OCI-LY1 (cell line): ENCODE data around the gene DCST2.

ENCODE experiments used
- H2AFZ ChIP-seq: fragments of 200-600 bp; sonication (generic), shearing (Covaris generic); 2 replicates; pipeline ENCODE4 v1.6.0; 2014; ENCODE audit warnings: antibody characterized with exemption, mild to moderate bottlenecking, low read length
- H3F3A ChIP-seq: fragments of 200-600 bp; sonication (generic), shearing (Covaris generic); 2 replicates; pipeline ENCODE4 v1.6.0; 2014; ENCODE audit warnings: mild to moderate bottlenecking, antibody characterized with exemption, low read length, moderate library complexity; ENCODE audit not compliant: insufficient read depth
- H3K27ac ChIP-seq: fragments of 200-600 bp; sonication (generic); 2 replicates; pipeline ENCODE4 v1.5.1; 2014; ENCODE audit warnings: low read length, mixed run types, mild to moderate bottlenecking, low read depth; ENCODE audit not compliant: poor library complexity, severe bottlenecking
- H3K27me3 ChIP-seq: fragments of 200-600 bp; sonication (generic); 2 replicates; pipeline ENCODE4 v1.6.0; 2014; ENCODE audit warnings: antibody characterized with exemption, mild to moderate bottlenecking, low read length, moderate library complexity; ENCODE audit not compliant: insufficient read depth
- H3K36me3 ChIP-seq: fragments of 200-600 bp; sonication (generic); 2 replicates; pipeline ENCODE4 v1.6.1; 2014; ENCODE audit warnings: mild to moderate bottlenecking, antibody characterized with exemption, low read length, moderate library complexity, mixed read lengths; ENCODE audit not compliant: insufficient read depth
- H3K4me1 ChIP-seq: fragments of 200-600 bp; sonication (generic); 2 replicates; pipeline ENCODE4 v1.5.1; 2014; ENCODE audit warnings: mild to moderate bottlenecking, low read length, moderate library complexity; ENCODE audit not compliant: insufficient read depth, severe bottlenecking
- H3K4me2 ChIP-seq: fragments of 200-600 bp; sonication (generic), shearing (Covaris generic); 2 replicates; pipeline ENCODE4 v1.6.1; 2014; ENCODE audit warnings: low read length
- H3K4me3 ChIP-seq: fragments of 200-600 bp; sonication (generic); 2 replicates; pipeline ENCODE4 v1.5.1; 2014; ENCODE audit warnings: low read length, low read depth, mild to moderate bottlenecking, mixed read lengths; ENCODE audit not compliant: poor library complexity, severe bottlenecking
- H3K79me2 ChIP-seq: fragments of 200-600 bp; shearing (Covaris generic); 2 replicates; pipeline ENCODE4 v1.6.1; 2016; ENCODE audit warnings: mixed run types, low read length, mixed read lengths; ENCODE audit not compliant: insufficient read depth
- H3K9ac ChIP-seq: fragments of 200-600 bp; sonication (generic), shearing (Covaris generic); 2 replicates; pipeline ENCODE4 v1.6.1; 2014; ENCODE audit warnings: mild to moderate bottlenecking, low read length, mixed read lengths
- H3K9me2 ChIP-seq: fragments of 200-600 bp; sonication (generic), shearing (Covaris generic); 2 replicates; pipeline ENCODE4 v1.6.1; 2014; ENCODE audit warnings: low read depth, mild to moderate bottlenecking, low read length, mixed read lengths
- H3K9me3 ChIP-seq: fragments of 200-600 bp; shearing (Covaris generic); 2 replicates; pipeline ENCODE4 v1.6.1; 2014; ENCODE audit warnings: low read length, mixed read lengths
- H4K20me1 ChIP-seq: fragments of 200-600 bp; sonication (generic), shearing (Covaris generic); 2 replicates; pipeline ENCODE4 v1.6.0; 2016; ENCODE audit warnings: mild to moderate bottlenecking, low read length; ENCODE audit not compliant: insufficient read depth
- CTCF ChIP-seq: fragments of 200-600 bp; sonication (generic), shearing (Covaris generic); IDR thresholded peaks from 2 replicates; pipeline ENCODE4 v1.5.1; 2017; ENCODE audit warnings: mild to moderate bottlenecking, antibody characterized with exemption, low read length, moderate library complexity, mixed read lengths
- EZH2 ChIP-seq: fragments of 200-600 bp; sonication (generic), shearing (Covaris generic); IDR thresholded peaks from 2 replicates; pipeline ENCODE4 v1.8.0; 2017; ENCODE audit warnings: borderline replicate concordance, mixed run types, mild to moderate bottlenecking, antibody characterized with exemption, low read length, moderate library complexity, mixed read lengths

Gene DCST2

GRCh38 chr1:155000411-155000725 lies 33.2 kb downstream of the DCST2 start:
- no peaks in the 10 kb centered on the region for H3K27me3 ChIP-seq
- peak overlapping the region; percentile 72 for H3K4me3 ChIP-seq
- no peaks in the 10 kb centered on the region for H3F3A ChIP-seq
- H4K20me1 ChIP-seq = no peaks in the 10 kb centered on the region
- no peaks in the 10 kb centered on the region for H3K79me2 ChIP-seq
- H3K36me3 ChIP-seq = no peaks in the 10 kb centered on the region
- no peaks in the 10 kb centered on the region for H3K9me2 ChIP-seq
- peak overlapping the region; percentile 87 for H3K4me2 ChIP-seq
- no peak for TF ChIP-seq CTCF
- TF ChIP-seq EZH2 = no peak
- H3K4me1 ChIP-seq = peaks cover 37% of the 10 kb centered on the region
- peak overlapping the region; percentile 60 for H3K9ac ChIP-seq
- peak overlapping the region; percentile 91 for H3K27ac ChIP-seq
- H2AFZ ChIP-seq = no peak overlapping the region
- no peaks in the 10 kb centered on the region for H3K9me3 ChIP-seq

- Histone ChIP-seq H2AFZ (no peak overlapping the region), H3K27ac (peak overlapping the region; percentile 91), H3K4me3 (peak overlapping the region; percentile 58)
Measured at GRCh38 chr1:154999571-155000410, 33.8 kb downstream of the DCST2 start.

GRCh38 chr1:154998818-154999570 lies 34.6 kb downstream of the DCST2 start:
- TF ChIP-seq EZH2 (no peak), CTCF (peak; percentile 99)
- Histone ChIP-seq H3K79me2 (no peaks in the 10 kb centered on the region), H3K4me2 (peak overlapping the region; percentile 87), H3K36me3 (no peaks in the 10 kb centered on the region), H3F3A (no peaks in the 10 kb centered on the region), H4K20me1 (no peaks in the 10 kb centered on the region), H2AFZ (no peak overlapping the region), H3K9ac (peak overlapping the region; percentile 60; the same call in 1 of the 2 replicates), H3K27ac (peak overlapping the region; percentile 91), H3K9me3 (no peaks in the 10 kb centered on the region), H3K27me3 (no peaks in the 10 kb centered on the region), H3K9me2 (no peaks in the 10 kb centered on the region), H3K4me3 (peak overlapping the region; percentile 58), H3K4me1 (peaks cover 32% of the 10 kb centered on the region)

More at GRCh38 chr1:154999571-155000410, 33.8 kb downstream of the DCST2 start:
- Histone ChIP-seq H3K79me2 (no peaks in the 10 kb centered on the region), H3K4me1 (peaks cover 32% of the 10 kb centered on the region), H3K4me2 (peak overlapping the region; percentile 87), H3K9me3 (no peaks in the 10 kb centered on the region), H3K9me2 (no peaks in the 10 kb centered on the region), H3K27me3 (no peaks in the 10 kb centered on the region), H4K20me1 (no peaks in the 10 kb centered on the region), H3F3A (no peaks in the 10 kb centered on the region), H3K9ac (peak overlapping the region; percentile 60), H3K36me3 (no peaks in the 10 kb centered on the region)
- no peak for TF ChIP-seq EZH2
- no peak for TF ChIP-seq CTCF
